ENCODE results near the gene DNAH8. TPM values are rescaled to one million over a fixed set of nuclear protein-coding genes. Genes with fewer than 3 reads are reported as not detected.
A peak's percentile ranks its signal among the peaks of the same experiment; 100 is the strongest.
"Not testable (repeated sequence)": the region's sequence is repeated elsewhere in the genome, so short reads cannot be mapped to it uniquely, and the experiment has no call there.

Gene DNAH8
- polyA plus RNA-seq, 10 donors = 0.45 to 4.9 (median 1.8) TPM

- DNase-seq = no peak
These were observed 80.9 kb downstream of the DNAH8 start for GRCh38 chr6:38796006-38796405.

- not testable (repeated sequence) for DNase-seq
These were observed 81.3 kb downstream of the DNAH8 start for GRCh38 chr6:38796437-38796836.

GRCh38 chr6:38796850-38797249, 81.7 kb downstream of the DNAH8 start:
- no peak for DNase-seq

- DNase-seq = no peak
These were observed 82.3 kb downstream of the DNAH8 start for GRCh38 chr6:38797391-38797790.

- no peak for DNase-seq
These were observed 84.5 kb downstream of the DNAH8 start for GRCh38 chr6:38799529-38800184.

- no peak for DNase-seq
These were observed 86.2 kb downstream of the DNAH8 start for GRCh38 chr6:38801305-38801704.

GRCh38 chr6:38802497-38802896, 87.4 kb downstream of the DNAH8 start:
- DNase-seq = no peak

- DNase-seq = no peak
These were observed 88.0 kb downstream of the DNAH8 start for GRCh38 chr6:38803129-38803528.

- peak in 1 of 3 donors; percentile 7 for DNase-seq
These were observed 89.2 kb downstream of the DNAH8 start for GRCh38 chr6:38804358-38804757.

- DNase-seq = no peak
These were observed 90.1 kb downstream of the DNAH8 start for GRCh38 chr6:38805127-38805655.

GRCh38 chr6:38805692-38806091, 90.6 kb downstream of the DNAH8 start:
- DNase-seq = no peak

- DNase-seq = no peak
These were observed 91.2 kb downstream of the DNAH8 start for GRCh38 chr6:38806271-38806670.

- DNase-seq = no peak
These were observed 91.7 kb downstream of the DNAH8 start for GRCh38 chr6:38806833-38807232.

- no peak for DNase-seq
These were observed 92.9 kb downstream of the DNAH8 start for GRCh38 chr6:38808039-38808438.

- no peak for DNase-seq
These were observed 98.1 kb downstream of the DNAH8 start for GRCh38 chr6:38813041-38813823.

- no peak for DNase-seq
These were observed 99.7 kb downstream of the DNAH8 start for GRCh38 chr6:38814761-38815160.

GRCh38 chr6:38815250-38815649, 100.1 kb downstream of the DNAH8 start:
- no peak for DNase-seq

GRCh38 chr6:38818691-38819090, 103.6 kb downstream of the DNAH8 start:
- no peak for DNase-seq

- DNase-seq = no peak
These were observed 107.9 kb downstream of the DNAH8 start for GRCh38 chr6:38822963-38823362.

GRCh38 chr6:38824243-38824894, 109.3 kb downstream of the DNAH8 start:
- DNase-seq = no peak

- DNase-seq = no peak
These were observed 111.9 kb downstream of the DNAH8 start for GRCh38 chr6:38827024-38827423.

- no peak for DNase-seq
These were observed 116.8 kb downstream of the DNAH8 start for GRCh38 chr6:38831865-38832264.

- no peak for DNase-seq
These were observed 118.2 kb downstream of the DNAH8 start for GRCh38 chr6:38833320-38833719.
